GM18951 (cell line): Measurements from ENCODE around the gene HOXA2.

Experiments used
- POLR2A ChIP-seq: IDR thresholded peaks from 4 replicates; pipeline ENCODE4 v1.6.1; 2011; ENCODE audit warnings: mild to moderate bottlenecking; ENCODE audit not compliant: insufficient read length, insufficient read depth; ENCODE audit errors: extremely low read depth
- in situ Hi-C: fragments of 300-500 bp; cut with MboI; formaldehyde crosslinking; loops from one replicate; pipeline ENCODE4 v1.12.0; 2022; ENCODE audit warnings: low sequenced_read_pairs, mixed read lengths, inconsistent platforms; ENCODE audit not compliant: unreplicated experiment

HOXA2 gene

GRCh38 chr7:27102581-27103442 is at the start of gene HOXA2:
HOXA2 (minus strand) TSS chr7:27102683; CDS start chr7:27102500, 183 bp downstream.
- TF ChIP-seq POLR2A = no peak
- in situ Hi-C loops = no loop called here

GRCh38 chr7:27151341-27151930 is 49.0 kb upstream of the HOXA2 start:
- TF ChIP-seq POLR2A = no peak
- in situ Hi-C loops = loop anchor here (10.0 kb wide), 1 partner anchor 777 kb away; no protein-coding TSS in a partner anchor

GRCh38 chr7:27150568-27151340 is 48.3 kb upstream of the HOXA2 start:
- in situ Hi-C loops = loop anchor here (10.0 kb wide), 1 partner anchor 776 kb away; no protein-coding TSS in a partner anchor
- no peak for TF ChIP-seq POLR2A

- in situ Hi-C loops = loop anchor here (10.0 kb wide), 1 partner anchor 775 kb away; no protein-coding TSS in a partner anchor
- TF ChIP-seq POLR2A = no peak
Observed at GRCh38 chr7:27149842-27150567, 47.5 kb upstream of the HOXA2 start.

GRCh38 chr7:27148756-27149641 is 46.5 kb upstream of the HOXA2 start:
- in situ Hi-C loops = no loop called here
- TF ChIP-seq POLR2A = no peak

- in situ Hi-C loops = no loop called here
- TF ChIP-seq POLR2A = no peak
Observed at GRCh38 chr7:27148031-27148755, 45.7 kb upstream of the HOXA2 start.

- in situ Hi-C loops = no loop called here
- TF ChIP-seq POLR2A = no peak
Observed at GRCh38 chr7:27147199-27148030, 44.9 kb upstream of the HOXA2 start, which contains the start of gene HOXA6. HOXA6 (minus strand) TSS chr7:27147774; CDS start chr7:27147749, 25 bp downstream.

- in situ Hi-C loops = no loop called here
Observed at GRCh38 chr7:27146491-27147198, 44.2 kb upstream of the HOXA2 start.

GRCh38 chr7:27145914-27146412 is 43.5 kb upstream of the HOXA2 start:
- TF ChIP-seq POLR2A = no peak

More at GRCh38 chr7:27146491-27147198, 44.2 kb upstream of the HOXA2 start:
- TF ChIP-seq POLR2A = no peak

More at GRCh38 chr7:27145914-27146412, 43.5 kb upstream of the HOXA2 start:
- in situ Hi-C loops = no loop called here
